ENCODE measurements around the gene STARD8. TPM values are rescaled to one million over a fixed set of nuclear protein-coding genes. Genes with fewer than 3 reads are reported as not detected.

STARD8 gene
- total and polyA plus RNA-seq, 3 donors from 2014 or later = 2.3 to 4.0 (median 3.1) TPM

DNA sequence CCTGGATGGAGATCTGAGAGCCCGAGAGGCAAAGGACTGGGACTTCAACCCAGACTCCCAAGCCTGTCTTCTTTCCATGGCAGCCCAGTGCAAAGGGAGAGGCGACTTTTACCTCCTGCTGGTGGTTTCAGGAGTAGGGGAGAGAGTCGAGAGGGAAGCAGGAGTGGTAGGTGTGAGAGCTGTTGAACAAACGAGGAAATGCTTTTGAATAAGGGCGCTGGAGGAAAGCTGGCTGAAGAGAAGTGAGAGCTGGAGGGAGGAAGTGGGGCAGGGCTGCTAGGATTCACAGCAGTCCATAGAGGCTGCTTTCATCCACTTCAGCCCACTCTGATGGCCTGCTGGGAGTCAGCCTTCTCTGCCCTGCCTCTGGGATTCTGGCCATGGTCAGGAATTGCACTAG is 99.5 kb downstream of the STARD8 start:
- TF ChIP-seq POLR2A (IDR thresholded peaks at IDR 0.05) = no peak
- TF ChIP-seq, protein P1, sequence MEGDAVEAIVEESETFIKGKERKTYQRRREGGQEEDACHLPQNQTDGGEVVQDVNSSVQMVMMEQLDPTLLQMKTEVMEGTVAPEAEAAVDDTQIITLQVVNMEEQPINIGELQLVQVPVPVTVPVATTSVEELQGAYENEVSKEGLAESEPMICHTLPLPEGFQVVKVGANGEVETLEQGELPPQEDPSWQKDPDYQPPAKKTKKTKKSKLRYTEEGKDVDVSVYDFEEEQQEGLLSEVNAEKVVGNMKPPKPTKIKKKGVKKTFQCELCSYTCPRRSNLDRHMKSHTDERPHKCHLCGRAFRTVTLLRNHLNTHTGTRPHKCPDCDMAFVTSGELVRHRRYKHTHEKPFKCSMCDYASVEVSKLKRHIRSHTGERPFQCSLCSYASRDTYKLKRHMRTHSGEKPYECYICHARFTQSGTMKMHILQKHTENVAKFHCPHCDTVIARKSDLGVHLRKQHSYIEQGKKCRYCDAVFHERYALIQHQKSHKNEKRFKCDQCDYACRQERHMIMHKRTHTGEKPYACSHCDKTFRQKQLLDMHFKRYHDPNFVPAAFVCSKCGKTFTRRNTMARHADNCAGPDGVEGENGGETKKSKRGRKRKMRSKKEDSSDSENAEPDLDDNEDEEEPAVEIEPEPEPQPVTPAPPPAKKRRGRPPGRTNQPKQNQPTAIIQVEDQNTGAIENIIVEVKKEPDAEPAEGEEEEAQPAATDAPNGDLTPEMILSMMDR (IDR thresholded peaks at IDR 0.05) = no peak
- Histone ChIP-seq H3K9me3 (no peaks in the 10 kb centered on the region), H3K27ac (no peak overlapping the region), H3K27me3 (no peaks in the 10 kb centered on the region), H3K4me1 (no peaks in the 10 kb centered on the region), H3K36me3 (ENCODE audit: low read depth, missing control alignments) (no peaks in the 10 kb centered on the region), H3K4me3 (no peak overlapping the region)
- DNase-seq = no peak
- intact Hi-C loops (cut with DNase I; ENCODE audit: low total_unique reads) = no loop called here
- WGBS, 2 donors = 72 to 73% methylated on average over 4 to 5 of the region's 5 CpGs

DNA sequence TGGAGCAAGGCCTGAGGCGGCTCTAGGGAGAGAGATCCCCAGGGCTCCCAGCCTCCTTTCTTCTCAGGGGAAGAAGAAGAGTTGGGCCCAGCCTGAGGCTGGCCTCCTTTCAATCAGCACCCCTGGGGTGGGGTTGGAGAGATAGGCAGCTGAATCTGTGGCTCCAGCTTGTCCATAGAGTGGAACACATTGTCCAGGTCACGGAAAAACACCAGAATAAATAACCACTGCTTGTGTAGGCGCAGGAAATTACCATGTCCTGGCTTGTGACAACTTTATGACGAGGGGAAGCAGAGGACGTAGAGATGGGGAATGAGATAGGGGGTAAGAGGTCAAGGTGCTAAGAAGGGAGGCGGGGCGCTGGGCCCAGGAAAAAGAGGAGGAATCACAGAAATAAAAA is 100.6 kb downstream of the STARD8 start:
- no peak for DNase-seq
- WGBS, 2 donors = 76 to 78% methylated on average over 5 to 7 of the region's 7 CpGs
- no peak for TF ChIP-seq POLR2A (IDR thresholded peaks at IDR 0.05)
- TF ChIP-seq, protein P1 (IDR thresholded peaks at IDR 0.05) = no peak
- Histone ChIP-seq H3K9me3 (no peaks in the 10 kb centered on the region), H3K36me3 (ENCODE audit: low read depth, missing control alignments) (no peaks in the 10 kb centered on the region), H3K27me3 (no peaks in the 10 kb centered on the region), H3K4me3 (no peak overlapping the region), H3K4me1 (no peaks in the 10 kb centered on the region), H3K27ac (no peak overlapping the region)
- intact Hi-C loops (cut with DNase I; ENCODE audit: low total_unique reads) = no loop called here

DNA sequence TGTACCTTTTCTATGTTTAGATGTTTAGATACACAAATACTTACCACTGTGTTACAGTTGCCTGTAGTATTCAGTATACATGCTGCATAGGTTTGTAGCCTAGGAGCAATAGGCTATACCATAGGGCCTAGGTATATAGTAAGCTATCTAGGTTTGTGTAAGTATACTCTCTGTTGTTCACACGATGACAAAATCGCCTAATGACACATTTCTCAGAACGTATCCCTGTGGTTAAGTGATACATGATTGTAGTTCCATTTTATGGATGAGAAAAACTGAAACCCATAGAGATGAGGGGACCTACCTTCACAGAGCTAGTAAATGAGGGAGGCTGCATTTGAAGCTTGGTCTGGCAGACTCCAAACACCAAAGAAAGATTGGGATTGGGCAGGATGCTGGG is 102.0 kb downstream of the STARD8 start:
- no peak overlapping the region for H3K4me3 ChIP-seq
- no peaks in the 10 kb centered on the region for H3K9me3 ChIP-seq
- H3K36me3 ChIP-seq (ENCODE audit: low read depth, missing control alignments) = no peaks in the 10 kb centered on the region
- no peak for DNase-seq
- intact Hi-C loops (cut with DNase I; ENCODE audit: low total_unique reads) = no loop called here
- WGBS, 2 donors = 94 to 96% methylated on average over 3 of the region's 3 CpGs
- no peaks in the 10 kb centered on the region for H3K27me3 ChIP-seq
- TF ChIP-seq, protein P1 (IDR thresholded peaks at IDR 0.05) = no peak
- no peak for TF ChIP-seq POLR2A (IDR thresholded peaks at IDR 0.05)
- H3K4me1 ChIP-seq = no peaks in the 10 kb centered on the region
- no peak overlapping the region for H3K27ac ChIP-seq

DNA sequence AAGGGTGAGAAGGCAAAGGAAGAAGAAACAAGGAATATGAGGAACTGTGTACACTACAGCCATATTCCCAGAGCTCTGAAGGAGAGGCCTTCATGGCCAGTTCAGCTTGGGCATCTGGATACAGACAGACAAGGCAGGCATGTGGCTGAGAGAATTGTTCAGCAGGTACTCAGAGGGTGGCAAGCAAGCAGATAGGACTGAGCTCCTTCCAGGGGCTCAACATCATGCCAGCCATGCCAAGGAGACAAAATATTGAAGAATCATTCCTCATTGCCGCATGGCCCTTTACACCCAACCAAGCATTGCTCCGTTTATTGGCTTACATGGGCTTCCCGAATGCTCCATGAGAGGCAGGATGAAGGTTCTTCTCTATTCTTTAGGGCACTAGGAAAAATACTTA is 102.8 kb downstream of the STARD8 start:
- DNase-seq = no peak
- Histone ChIP-seq H3K4me1 (no peaks in the 10 kb centered on the region), H3K27ac (no peak overlapping the region), H3K4me3 (no peak overlapping the region), H3K9me3 (no peaks in the 10 kb centered on the region), H3K27me3 (no peaks in the 10 kb centered on the region), H3K36me3 (ENCODE audit: low read depth, missing control alignments) (no peaks in the 10 kb centered on the region)
- TF ChIP-seq, protein P1 (IDR thresholded peaks at IDR 0.05) = no peak
- WGBS, 2 donors = 100% methylated on average over 1 to 3 of the region's 3 CpGs
- intact Hi-C loops (cut with DNase I; ENCODE audit: low total_unique reads) = no loop called here

DNA sequence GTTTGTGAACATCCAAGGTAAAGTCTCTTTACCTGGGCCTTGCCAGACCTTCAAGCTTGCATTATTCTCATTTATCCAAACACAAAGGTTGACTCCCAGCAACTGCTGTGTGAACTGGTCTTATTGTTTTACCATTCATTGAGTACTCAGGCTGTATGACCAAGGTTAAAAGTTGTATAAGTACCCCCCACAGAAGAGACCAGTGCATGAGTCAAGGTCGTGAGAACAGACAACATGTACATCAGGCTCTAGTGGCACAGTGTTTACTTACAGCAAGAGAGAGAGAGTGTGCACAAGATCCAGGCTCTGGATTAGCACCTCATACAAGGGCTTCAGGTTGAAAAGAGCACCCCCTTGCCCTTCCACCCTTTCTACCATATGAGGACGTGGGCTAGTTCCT is 103.9 kb downstream of the STARD8 start:
- WGBS, 2 donors = 86 to 91% methylated on average over 2 of the region's 2 CpGs
- no peak for TF ChIP-seq POLR2A (IDR thresholded peaks at IDR 0.05)
- TF ChIP-seq, protein P1 (IDR thresholded peaks at IDR 0.05) = no peak
- intact Hi-C loops (cut with DNase I; ENCODE audit: low total_unique reads) = no loop called here
- no peak for DNase-seq
- Histone ChIP-seq H3K9me3 (no peaks in the 10 kb centered on the region), H3K27ac (no peak overlapping the region), H3K4me1 (no peaks in the 10 kb centered on the region), H3K4me3 (no peak overlapping the region), H3K36me3 (ENCODE audit: low read depth, missing control alignments) (no peaks in the 10 kb centered on the region), H3K27me3 (no peaks in the 10 kb centered on the region)

Data from testis (tissue), 3 donors.